Muscle layer of colon (tissue), 2 donors: Measurements from ENCODE around the gene RPL9.
"Not testable (repeated sequence)": the region's sequence is repeated elsewhere in the genome, so short reads cannot be mapped to it uniquely, and the experiment has no call there.

ENCODE experiments used
- H3K27ac ChIP-seq: one replicate; pipeline ENCODE4 v1.7.0; 2013; ENCODE audit warnings: low read depth, mild to moderate bottlenecking, low read length, moderate library complexity
- H3K27me3 ChIP-seq, 2 donors: one replicate each; pipeline ENCODE4 v1.7.0; 2013; ENCODE audit warnings: low read length in 2 of 2, mild to moderate bottlenecking in 2 of 2; ENCODE audit not compliant: insufficient read depth in 2 of 2, control insufficient read depth in 1 of 2
- H3K36me3 ChIP-seq: one replicate; pipeline ENCODE4 v1.7.0; 2013; ENCODE audit warnings: mild to moderate bottlenecking, low read length; ENCODE audit not compliant: insufficient read depth
- H3K4me1 ChIP-seq: one replicate; pipeline ENCODE4 v1.7.0; 2013; ENCODE audit warnings: mild to moderate bottlenecking, low read length; ENCODE audit not compliant: insufficient read depth
- H3K4me3 ChIP-seq, 2 donors: one replicate each; pipeline ENCODE4 v1.7.0; 2013; ENCODE audit warnings: low read length in 2 of 2, low read depth in 1 of 2, mild to moderate bottlenecking in 1 of 2, moderate library complexity in 1 of 2
- H3K9ac ChIP-seq: one replicate; pipeline ENCODE4 v1.7.0; 2013; ENCODE audit warnings: low read length
- H3K9me3 ChIP-seq: one replicate; pipeline ENCODE4 v1.7.0; 2013; ENCODE audit warnings: mild to moderate bottlenecking, low read length
- donor health status: abdominal sarcoma.
- donor health status: Adenocarcinoma of cecum.

The RPL9 gene

DNA sequence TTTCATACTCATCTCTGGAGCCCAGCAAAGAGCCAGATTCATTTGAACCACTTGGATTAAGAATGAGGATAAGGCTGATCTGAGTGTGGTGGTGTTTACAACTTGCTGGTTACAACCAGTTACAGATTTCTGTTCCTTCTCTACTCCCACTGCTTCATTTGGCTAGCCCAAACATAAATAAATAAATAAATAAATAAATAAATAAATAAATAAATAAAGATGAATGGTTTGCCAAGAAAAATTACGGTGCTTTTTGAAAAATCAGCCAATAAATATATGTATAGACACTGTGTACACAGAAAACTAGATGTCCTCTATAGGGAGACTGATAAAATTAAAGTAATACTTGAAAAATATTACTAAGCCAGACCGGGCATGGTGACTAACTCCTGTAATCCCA is 17.1 kb downstream of the RPL9 start:
- peaks cover 9% of the 10 kb centered on the region for H3K4me1 ChIP-seq
- no peaks in the 10 kb centered on the region for H3K27me3 ChIP-seq
- no peak overlapping the region for H3K9ac ChIP-seq
- no peak overlapping the region for H3K4me3 ChIP-seq
- H3K27ac ChIP-seq = no peak overlapping the region
- H3K9me3 ChIP-seq = no peaks in the 10 kb centered on the region
- H3K36me3 ChIP-seq = no peaks in the 10 kb centered on the region

GRCh38 chr4:39435659-39436563 is 22.8 kb downstream of the RPL9 start:
- H3K9ac ChIP-seq = no peak overlapping the region
- H3K27me3 ChIP-seq = no peaks in the 10 kb centered on the region
- H3K4me1 ChIP-seq = peaks cover 9% of the 10 kb centered on the region
- H3K9me3 ChIP-seq = no peaks in the 10 kb centered on the region
- no peak overlapping the region for H3K4me3 ChIP-seq
- H3K36me3 ChIP-seq = no peaks in the 10 kb centered on the region
- H3K27ac ChIP-seq = no peak overlapping the region

GRCh38 chr4:39433878-39434492 is 24.7 kb downstream of the RPL9 start:
- Histone ChIP-seq H3K27me3 (no peaks in the 10 kb centered on the region), H3K4me3 (no peak overlapping the region), H3K9ac (no peak overlapping the region), H3K27ac (no peak overlapping the region), H3K36me3 (no peaks in the 10 kb centered on the region), H3K4me1 (peaks cover 9% of the 10 kb centered on the region), H3K9me3 (no peaks in the 10 kb centered on the region)

- Histone ChIP-seq H3K4me3 (no peak overlapping the region), H3K36me3 (no peaks in the 10 kb centered on the region), H3K4me1 (no peaks in the 10 kb centered on the region), H3K9ac (no peak overlapping the region), H3K27ac (no peak overlapping the region), H3K27me3 (no peaks in the 10 kb centered on the region), H3K9me3 (no peaks in the 10 kb centered on the region)
Observed at GRCh38 chr4:39429476-39430334, 29.0 kb downstream of the RPL9 start.

GRCh38 chr4:39427520-39428114 is 31.1 kb downstream of the RPL9 start:
- H3K4me1 ChIP-seq = no peaks in the 10 kb centered on the region
- H3K27ac ChIP-seq = no peak overlapping the region
- no peaks in the 10 kb centered on the region for H3K27me3 ChIP-seq
- no peaks in the 10 kb centered on the region for H3K36me3 ChIP-seq
- no peaks in the 10 kb centered on the region for H3K9me3 ChIP-seq
- H3K4me3 ChIP-seq = no peak overlapping the region
- H3K9ac ChIP-seq = no peak overlapping the region

DNA sequence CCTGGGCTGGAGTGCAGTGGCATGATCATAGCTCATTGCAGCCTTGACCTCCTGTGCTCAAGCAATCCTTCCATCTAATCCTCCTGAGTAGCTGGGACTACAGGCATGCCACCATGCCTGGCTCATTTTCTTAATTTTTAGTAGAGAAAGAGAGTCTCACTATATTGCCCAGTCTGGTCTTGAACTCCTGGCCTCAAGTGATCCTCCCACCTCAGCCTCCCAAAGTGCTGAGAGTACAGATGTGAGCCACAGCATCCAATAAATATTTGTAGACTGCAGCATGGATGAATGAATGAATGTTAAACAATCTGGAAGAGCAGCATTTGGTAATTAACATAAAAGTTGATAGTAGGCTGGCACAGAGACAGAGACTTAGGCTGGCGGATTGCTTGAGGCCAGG is 32.0 kb downstream of the RPL9 start:
- no peaks in the 10 kb centered on the region for H3K27me3 ChIP-seq
- no peaks in the 10 kb centered on the region for H3K9me3 ChIP-seq
- H3K4me1 ChIP-seq = no peaks in the 10 kb centered on the region

DNA sequence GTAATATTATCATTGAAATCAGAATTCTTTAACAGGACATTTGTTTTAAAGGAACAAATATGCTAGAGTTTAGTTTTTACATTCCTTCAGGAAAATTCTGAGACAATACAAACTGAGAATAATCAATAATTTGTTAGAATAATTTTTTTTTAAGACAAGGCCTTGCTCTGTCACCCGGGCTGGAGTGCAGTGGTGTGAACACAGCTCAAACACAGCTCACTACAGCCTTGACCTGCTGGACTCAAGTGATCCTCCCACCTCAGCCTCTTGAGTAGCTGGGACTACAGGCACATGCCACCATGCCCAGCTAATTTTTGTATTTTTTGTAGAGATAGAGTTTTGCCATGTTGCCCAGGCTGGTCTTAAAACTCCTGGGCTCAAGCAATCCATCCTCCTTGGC is 33.4 kb downstream of the RPL9 start:
- H3K27me3 ChIP-seq, H3K27ac ChIP-seq, H3K9me3 ChIP-seq, H3K9ac ChIP-seq, H3K4me1 ChIP-seq, H3K4me3 ChIP-seq, H3K36me3 ChIP-seq: not testable (repeated sequence)

More for the DNA sequence above, 32.0 kb downstream of the RPL9 start:
- H3K9ac ChIP-seq = no peak overlapping the region
- H3K36me3 ChIP-seq = no peaks in the 10 kb centered on the region
- H3K27ac ChIP-seq = no peak overlapping the region
- no peak overlapping the region for H3K4me3 ChIP-seq

DNA sequence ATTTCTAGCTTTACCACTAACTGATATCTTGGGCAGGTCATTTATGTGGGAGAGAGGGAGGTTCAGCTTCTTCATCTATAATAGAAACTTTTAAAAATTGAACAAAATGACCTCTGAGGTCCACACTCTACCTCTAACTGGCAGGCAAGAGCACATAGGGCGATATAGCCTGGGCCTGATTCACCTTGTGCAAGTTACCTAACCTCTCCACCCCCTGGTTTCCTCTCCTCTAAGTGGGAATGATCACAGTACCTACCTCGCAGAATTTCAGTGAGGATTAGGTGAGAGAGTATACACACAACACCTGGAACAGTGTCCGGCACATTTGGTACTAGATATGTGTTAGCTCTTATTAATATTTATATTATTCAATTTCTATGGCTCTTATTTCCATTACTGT is 36.5 kb downstream of the RPL9 start:
- no peaks in the 10 kb centered on the region for H3K36me3 ChIP-seq

DNA sequence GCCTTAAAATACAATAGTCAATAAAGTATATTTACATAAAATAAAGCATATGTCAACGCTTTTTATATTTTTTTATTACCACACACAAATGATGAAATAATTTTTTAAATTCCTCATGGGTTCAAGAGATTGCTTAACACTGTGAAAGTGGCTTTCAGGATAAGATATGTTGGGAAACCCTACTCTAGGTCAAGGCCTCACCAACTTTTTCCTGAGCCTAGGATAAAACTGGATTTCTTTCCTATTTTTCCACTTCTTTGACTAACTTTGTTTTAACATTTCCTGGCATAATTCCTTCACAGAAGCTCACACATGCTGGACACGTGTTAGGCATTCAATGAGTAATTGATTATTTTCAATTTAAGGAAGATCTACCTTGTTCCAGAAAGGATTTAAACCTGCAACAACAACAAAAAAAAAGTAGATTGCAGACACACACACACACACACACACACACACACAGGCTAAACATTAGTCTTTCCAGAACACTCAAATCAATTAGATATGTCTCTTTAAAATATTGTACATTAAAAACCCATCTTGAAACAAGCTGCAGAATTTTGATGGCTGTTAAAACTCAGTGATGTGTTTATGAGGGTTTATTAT is 42.9 kb downstream of the RPL9 start:
- no peak overlapping the region for H3K27ac ChIP-seq
- no peak overlapping the region for H3K4me3 ChIP-seq
- H3K36me3 ChIP-seq = no peaks in the 10 kb centered on the region
- H3K9ac ChIP-seq = no peak overlapping the region
- H3K4me1 ChIP-seq = no peaks in the 10 kb centered on the region
- no peaks in the 10 kb centered on the region for H3K9me3 ChIP-seq
- H3K27me3 ChIP-seq = no peaks in the 10 kb centered on the region

More for the DNA sequence above, 36.5 kb downstream of the RPL9 start:
- Histone ChIP-seq H3K9ac (no peak overlapping the region), H3K4me1 (no peaks in the 10 kb centered on the region), H3K9me3 (no peaks in the 10 kb centered on the region), H3K27me3 (no peaks in the 10 kb centered on the region), H3K4me3 (no peak overlapping the region), H3K27ac (no peak overlapping the region)

DNA sequence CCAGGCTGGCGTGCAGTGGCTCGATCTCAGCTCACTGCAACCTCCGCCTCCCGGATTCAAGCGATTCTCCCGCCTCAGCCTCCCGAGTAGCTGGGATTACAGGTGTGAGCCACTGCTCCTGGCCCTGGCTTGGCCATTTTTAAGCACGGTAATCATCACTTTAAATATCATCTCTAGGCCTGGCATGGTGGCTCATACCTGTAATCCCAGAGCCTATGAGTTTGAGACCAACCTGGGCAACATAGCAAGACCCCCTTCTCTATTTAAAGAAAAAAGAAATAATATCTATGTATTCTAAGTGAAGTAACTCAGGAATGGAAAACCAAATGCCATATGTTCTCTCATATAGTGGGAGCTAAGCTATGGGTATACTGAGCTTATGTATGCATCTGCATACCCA is 47.2 kb downstream of the RPL9 start:
- H3K27me3 ChIP-seq, H3K9ac ChIP-seq, H3K36me3 ChIP-seq, H3K4me3 ChIP-seq, H3K27ac ChIP-seq, H3K9me3 ChIP-seq, H3K4me1 ChIP-seq: not testable (repeated sequence)

- H3K9ac ChIP-seq = no peak overlapping the region
- no peaks in the 10 kb centered on the region for H3K9me3 ChIP-seq
- no peak overlapping the region for H3K27ac ChIP-seq
- no peak overlapping the region for H3K4me3 ChIP-seq
- H3K4me1 ChIP-seq = no peaks in the 10 kb centered on the region
- no peaks in the 10 kb centered on the region for H3K36me3 ChIP-seq
- H3K27me3 ChIP-seq = no peaks in the 10 kb centered on the region
Observed at GRCh38 chr4:39410415-39410814, 48.3 kb downstream of the RPL9 start.
